Thyroid gland (tissue), 4 donors: ENCODE results near the gene MIB2. TPM values are rescaled to one million over a fixed set of nuclear protein-coding genes. Genes with fewer than 3 reads are reported as not detected.

Experiments
- DNase-seq, 2 donors: peaks; one replicate each; pipeline ENCODE4 v3.0.0-alpha.2; 2019
- H3K27ac ChIP-seq, 3 donors: fragments of 200-600 bp; sonication (generic); 1 replicate in 2 of 3; 2 replicates in 1 of 3; pipeline ENCODE4 v1.5.1; 2016 to 2019; ENCODE audit warnings: mild to moderate bottlenecking in 1 of 3, moderate library complexity in 1 of 3
- H3K27me3 ChIP-seq: fragments of 200-600 bp; sonication (generic); one replicate; pipeline ENCODE4 v1.5.1; 2019
- H3K36me3 ChIP-seq, 2 donors: fragments of 200-600 bp; sonication (generic); one replicate each; pipeline ENCODE4 v1.5.1; 2016 to 2019
- H3K4me1 ChIP-seq, 2 donors: fragments of 200-600 bp; sonication (generic); one replicate each; pipeline ENCODE4 v1.5.1; 2017 to 2019
- H3K4me3 ChIP-seq, 3 donors: fragments of 200-600 bp; sonication (generic); replicated peaks in 1 of 3; 1 replicate in 2 of 3; 2 replicates in 1 of 3; pipeline ENCODE4 v1.5.1; 2016; ENCODE audit warnings: mild to moderate bottlenecking in 1 of 3
- H3K9me3 ChIP-seq: fragments of 200-600 bp; sonication (generic); one replicate; pipeline ENCODE4 v1.5.1; 2017
- CTCF ChIP-seq, 6 experiments: fragments of 200-600 bp in 3 of 6; fragments of 450-650 bp in 3 of 6; sonication (generic) in 3 of 6; IDR thresholded peaks; one replicate each; pipeline ENCODE4 v1.5.1; 2016 to 2019; ENCODE audit warnings: antibody characterized with exemption in 6 of 6, mild to moderate bottlenecking in 2 of 6, inconsistent platforms in 1 of 6, moderate library complexity in 1 of 6
- POLR2A ChIP-seq, 2 donors: fragments of 450-650 bp; IDR thresholded peaks; one replicate each; pipeline ENCODE4 v1.6.1; 2017; ENCODE audit warnings: antibody characterized with exemption in 2 of 2, mild to moderate bottlenecking in 2 of 2, moderate library complexity in 1 of 2
- WGBS, 2 donors: methylation state at CpG; one replicate each; pipeline ENCODE4 v1.1.5; 2017; 5-methylcytosine and 5-hydroxymethylcytosine counted together
- intact Hi-C: fragments of 100-400 bp; cut with DNase I; formaldehyde crosslinking; loops from one replicate; pipeline ENCODE4 v1.15.1; 2023
- total RNA-seq, 4 donors: library from RNA; depleted of rRNA; stranded (reverse); fragments of >200 nt; gene quantifications; one replicate each; pipeline ENCODE4 v1.2.3, GENCODE V29; 2016

The MIB2 gene
- total RNA-seq, 4 donors from 2014 or later, result 54.6 to 110 (median 86.4) TPM

- H3K4me1 ChIP-seq, result no peaks in the 10 kb centered on the region
- H3K4me3 ChIP-seq, result no peak overlapping the region
- WGBS, 2 donors, result 95 to 97% methylated on average over 17 of the region's 17 CpGs
- H3K27me3 ChIP-seq, result no peaks in the 10 kb centered on the region
- no peak for DNase-seq
- H3K36me3 ChIP-seq, result peaks cover under 1 to 9% of the 10 kb centered on the region in 2 donors
- no peaks in the 10 kb centered on the region for H3K9me3 ChIP-seq
- intact Hi-C loops, result no loop called here
- no peak overlapping the region for H3K27ac ChIP-seq
- no peak for TF ChIP-seq CTCF (IDR thresholded peaks at IDR 0.05)
- TF ChIP-seq POLR2A (IDR thresholded peaks at IDR 0.05), result no peak
Observed at GRCh38 chr1:1622788-1623094, 7.4 kb downstream of the MIB2 start.

GRCh38 chr1:1623181-1623630 is 7.9 kb downstream of the MIB2 start:
- no peak for DNase-seq
- intact Hi-C loops, result no loop called here
- no peak for TF ChIP-seq CTCF (IDR thresholded peaks at IDR 0.05)
- no peak for TF ChIP-seq POLR2A (IDR thresholded peaks at IDR 0.05)
- no peaks in the 10 kb centered on the region for H3K9me3 ChIP-seq
- WGBS, 2 donors, result 95 to 97% methylated on average over 17 to 22 of the region's 33 CpGs
- H3K27me3 ChIP-seq, result no peaks in the 10 kb centered on the region
- peaks cover 5 to 9% of the 10 kb centered on the region in 2 donors for H3K36me3 ChIP-seq
- H3K27ac ChIP-seq, result no peak overlapping the region
- no peaks in the 10 kb centered on the region for H3K4me1 ChIP-seq
- H3K4me3 ChIP-seq, result no peak overlapping the region

- H3K36me3 ChIP-seq, result peaks cover 10% of the 10 kb centered on the region in 2 donors
Observed at GRCh38 chr1:1623631-1624442, 8.5 kb downstream of the MIB2 start.

GRCh38 chr1:1624443-1625403 is 9.4 kb downstream of the MIB2 start:
- Histone ChIP-seq H3K9me3 (no peaks in the 10 kb centered on the region), H3K4me1 (no peaks in the 10 kb centered on the region), H3K36me3 (peaks cover 10% of the 10 kb centered on the region in 2 donors), H3K27me3 (no peaks in the 10 kb centered on the region), H3K27ac (no peak overlapping the region), H3K4me3 (no peak overlapping the region)
- TF ChIP-seq CTCF (IDR thresholded peaks at IDR 0.05) (no peak), POLR2A (IDR thresholded peaks at IDR 0.05) (no peak)
- 89% methylated on average over 17 to 32 of the region's 38 CpGs for WGBS, 2 donors
- no peak for DNase-seq
- intact Hi-C loops, result no loop called here

More at GRCh38 chr1:1623631-1624442, 8.5 kb downstream of the MIB2 start:
- Histone ChIP-seq H3K27me3 (no peaks in the 10 kb centered on the region), H3K27ac (no peak overlapping the region), H3K9me3 (no peaks in the 10 kb centered on the region), H3K4me3 (no peak overlapping the region), H3K4me1 (no peaks in the 10 kb centered on the region)
- intact Hi-C loops, result no loop called here
- no peak for DNase-seq
- WGBS, 2 donors, result 92 to 95% methylated on average over 15 to 43 of the region's 51 CpGs
- TF ChIP-seq POLR2A (IDR thresholded peaks at IDR 0.05), result no peak
- no peak for TF ChIP-seq CTCF (IDR thresholded peaks at IDR 0.05)
